HepG2 (cell line): Measurements from ENCODE around the gene OAT. TPM values are rescaled to one million over a fixed set of nuclear protein-coding genes. Genes with fewer than 3 reads are reported as not detected.
A peak's percentile ranks its signal among the peaks of the same experiment; 100 is the strongest.

Experiments
- CHD4 ChIP-seq: fragments of 200-600 bp; sonication (generic); IDR thresholded peaks from 2 replicates; pipeline ENCODE4 v1.7.0; 2017; ENCODE audit warnings: mild to moderate bottlenecking, low read length, borderline replicate concordance
- DNMT3B ChIP-seq: conservative IDR thresholded peaks from 2 replicates; pipeline ENCODE4 v1.6.1; 2016; ENCODE audit warnings: missing biosample characterization, control low read depth
- DPF2 ChIP-seq: sonication (generic); formaldehyde crosslinking; IDR thresholded peaks from 2 replicates; pipeline ENCODE4 v1.4.0; 2020; ENCODE audit warnings: mild to moderate bottlenecking, low read depth, missing genetic modification reagents, borderline replicate concordance
- EP300 ChIP-seq, 3 experiments: sonication (generic) in 1 of 3; formaldehyde crosslinking in 1 of 3; IDR thresholded peaks; 2 replicates each; pipeline versions ENCODE4 v1.5.1 to v1.6.1; 2011 to 2020; ENCODE audit warnings: low read depth in 2 of 3, low read length in 2 of 3, borderline replicate concordance in 1 of 3, improper control_type of control experiment in 1 of 3, mild to moderate bottlenecking in 1 of 3, missing genetic modification reagents in 1 of 3, moderate library complexity in 1 of 3
- IRF2 ChIP-seq: IDR thresholded peaks from 2 replicates; pipeline ENCODE4 v1.6.1; 2018; ENCODE audit warnings: missing genetic modification reagents, missing compliant biosample characterization
- KDM2A ChIP-seq: sonication (generic); formaldehyde crosslinking; IDR thresholded peaks from 2 replicates; pipeline ENCODE4 v1.4.0; 2020; ENCODE audit warnings: low read depth, missing genetic modification reagents, borderline replicate concordance
- MIER2 ChIP-seq: IDR thresholded peaks from 2 replicates; pipeline ENCODE4 v1.6.1; 2016; ENCODE audit warnings: missing biosample characterization, missing genetic modification reagents
- NFE2 ChIP-seq: sonication (generic); formaldehyde crosslinking; IDR thresholded peaks from 2 replicates; pipeline ENCODE4 v1.4.0; 2020; ENCODE audit warnings: missing genetic modification reagents
- PBX2 ChIP-seq: IDR thresholded peaks from 2 replicates; pipeline ENCODE4 v1.6.1; 2016; ENCODE audit warnings: control low read depth
- POLR2AphosphoS5 ChIP-seq: IDR thresholded peaks from 2 replicates; pipeline ENCODE4 v1.6.1; 2012; ENCODE audit warnings: low read depth, low read length
- SOX13 ChIP-seq, 3 experiments: fragments of 450-650 bp in 1 of 3; sonication (generic) in 1 of 3; formaldehyde crosslinking in 1 of 3; IDR thresholded peaks in 2 of 3; conservative IDR thresholded peaks in 1 of 3; 2 replicates each; pipeline versions ENCODE4 v1.5.0 to v1.6.1; 2016 to 2020; ENCODE audit warnings: antibody characterized with exemption in 1 of 3, mild to moderate bottlenecking in 1 of 3, missing compliant biosample characterization in 1 of 3, missing genetic modification reagents in 1 of 3, moderate library complexity in 1 of 3
- TBX3 ChIP-seq: fragments of 450-650 bp; IDR thresholded peaks from 2 replicates; pipeline ENCODE4 v1.6.1; 2017; ENCODE audit warnings: antibody characterized with exemption, mild to moderate bottlenecking, inconsistent platforms, borderline replicate concordance
- YEATS4 ChIP-seq: sonication (generic); formaldehyde crosslinking; IDR thresholded peaks from 2 replicates; pipeline ENCODE4 v1.4.0; 2020; ENCODE audit warnings: missing genetic modification reagents, borderline replicate concordance
- YY1 ChIP-seq: IDR thresholded peaks from 2 replicates; pipeline ENCODE4 v1.6.1; 2011; ENCODE audit warnings: low read length, low read depth, moderate library complexity, mild to moderate bottlenecking; ENCODE audit not compliant: insufficient read depth, insufficient replicate concordance
- ZBTB10 ChIP-seq: sonication (generic); formaldehyde crosslinking; IDR thresholded peaks from 2 replicates; pipeline ENCODE4 v1.4.0; 2020; ENCODE audit warnings: missing genetic modification reagents, borderline replicate concordance
- ZNF484 ChIP-seq: sonication (generic); formaldehyde crosslinking; IDR thresholded peaks from 2 replicates; pipeline ENCODE4 v1.5.1; 2020; ENCODE audit warnings: mild to moderate bottlenecking, low read depth, missing genetic modification reagents, borderline replicate concordance
- ZNF557 ChIP-seq: sonication (generic); formaldehyde crosslinking; IDR thresholded peaks from 2 replicates; pipeline ENCODE4 v1.4.0; 2020; ENCODE audit warnings: missing genetic modification reagents
- ZNF563 ChIP-seq: sonication (generic); formaldehyde crosslinking; IDR thresholded peaks from 2 replicates; pipeline ENCODE4 v1.8.0; 2022; ENCODE audit warnings: mild to moderate bottlenecking, moderate library complexity, missing genetic modification reagents
- ZNF710 ChIP-seq: sonication (generic); formaldehyde crosslinking; IDR thresholded peaks from 2 replicates; pipeline ENCODE4 v1.5.0; 2020; ENCODE audit warnings: mild to moderate bottlenecking, missing genetic modification reagents, borderline replicate concordance
- ZNF746 ChIP-seq: sonication (generic); formaldehyde crosslinking; IDR thresholded peaks from 2 replicates; pipeline ENCODE4 v1.8.0; 2022; ENCODE audit warnings: mild to moderate bottlenecking, missing genetic modification reagents
- ZSCAN20 ChIP-seq: sonication (generic); formaldehyde crosslinking; IDR thresholded peaks from 2 replicates; pipeline ENCODE4 v1.4.0; 2020; ENCODE audit warnings: missing genetic modification reagents, mild to moderate bottlenecking, borderline replicate concordance
- ZSCAN22 ChIP-seq: sonication (generic); formaldehyde crosslinking; IDR thresholded peaks from 2 replicates; pipeline ENCODE4 v1.4.0; 2020; ENCODE audit warnings: mild to moderate bottlenecking, missing genetic modification reagents
- polyA plus RNA-seq, 8 experiments: library from polyadenylated mRNA; depleted of rRNA in 3 of 8; stranded (reverse) in 7 of 8; unstranded in 1 of 8; fragments of >200 nt; fragmentation: Illumina TruSeq in 4 of 8; extraction: Trizol in 4 of 8; gene quantifications; 2 replicates each; pipeline versions ENCODE4 v1.2.1 to v1.2.3, GENCODE V29; 2011 to 2016; ENCODE audit warnings: low read depth in 4 of 8, missing spikeins in 1 of 8, mixed read lengths in 1 of 8; ENCODE audit not compliant: insufficient read depth in 1 of 8
- total RNA-seq, 5 experiments: library from RNA; depleted of rRNA; stranded (reverse); fragments of >200 nt; fragmentation: Illumina TruSeq; extraction: Trizol; gene quantifications; 2 replicates each; pipeline ENCODE4 v1.2.3, GENCODE V29; 2016; ENCODE audit warnings: low read depth in 1 of 5

Gene OAT
- total and polyA plus RNA-seq, 2 of the 13 experiments (the other 11 are each of a cell fraction or from before 2014, with no cell fraction given) = 87.8 to 96.7 TPM

GRCh38 chr10:124461642-124462347 is 43.1 kb upstream of the OAT start, which contains the start of gene LHPP (continued):
- peak; percentile 90 for TF ChIP-seq YY1
- TF ChIP-seq POLR2AphosphoS5 = peak; percentile 55
- no peak for TF ChIP-seq DPF2 (CRISPR knock-in tag)
- peak; percentile 63; the same call in 1 of the 2 replicates for TF ChIP-seq YEATS4 (CRISPR knock-in tag)
- TF ChIP-seq ZNF484 = no peak
- no peak for TF ChIP-seq TBX3
- TF ChIP-seq CHD4 = 0 out of 2 replicates have a peak, but pooled peaks have one; percentile 26
- TF ChIP-seq PBX2 = no peak
- TF ChIP-seq ZBTB10 (CRISPR knock-in tag) = peak; percentile 92
- TF ChIP-seq ZNF710 (CRISPR knock-in tag) = no peak
- TF ChIP-seq ZNF557 (CRISPR knock-in tag) = no peak
- TF ChIP-seq ZSCAN22 (CRISPR knock-in tag) = no peak
- no peak; the same call in 1 of the 2 replicates for TF ChIP-seq ZSCAN20 (CRISPR knock-in tag)
- TF ChIP-seq ZNF746 (CRISPR knock-in tag) = no peak
- TF ChIP-seq DNMT3B (CRISPR knock-in tag) = no peak
- TF ChIP-seq ZNF563 (CRISPR knock-in tag) = no peak; the same call in 1 of the 2 replicates
- peak; percentile 35; the same call in 1 of the 2 replicates for TF ChIP-seq KDM2A (CRISPR knock-in tag)
- TF ChIP-seq SOX13 (IDR thresholded peaks at IDR 0.05) = no peak
- no peak for TF ChIP-seq SOX13 (CRISPR knock-in tag; conservative IDR thresholded peaks at IDR 0.05 in 1 of 2, IDR thresholded peaks at IDR 0.05 in 1 of 2)
- no peak for TF ChIP-seq IRF2 (CRISPR knock-in tag)
- TF ChIP-seq NFE2 (CRISPR knock-in tag) = no peak
- TF ChIP-seq EP300 (IDR thresholded peaks at IDR 0.05; ENCODE audit: low read depth in 2 of 2, low read length in 2 of 2) = no peak
- TF ChIP-seq EP300 (CRISPR knock-in tag; IDR thresholded peaks at IDR 0.05; ENCODE audit: borderline replicate concordance) = no peak
- TF ChIP-seq MIER2 (CRISPR knock-in tag) = no peak
